HG03025 (cell line): ENCODE results near the gene PYDC2.
"Not testable (repeated sequence)": the region's sequence is repeated elsewhere in the genome, so short reads cannot be mapped to it uniquely, and the experiment has no call there.

Experiments used
- ATAC-seq: cut with Tn5 transposase; IDR thresholded peaks from one replicate; pipeline ENCODE4 v1.9.1; 2021; ENCODE audit warnings: mild to moderate bottlenecking, moderate library complexity; ENCODE audit not compliant: unreplicated experiment, low FRiP score

Gene PYDC2

DNA sequence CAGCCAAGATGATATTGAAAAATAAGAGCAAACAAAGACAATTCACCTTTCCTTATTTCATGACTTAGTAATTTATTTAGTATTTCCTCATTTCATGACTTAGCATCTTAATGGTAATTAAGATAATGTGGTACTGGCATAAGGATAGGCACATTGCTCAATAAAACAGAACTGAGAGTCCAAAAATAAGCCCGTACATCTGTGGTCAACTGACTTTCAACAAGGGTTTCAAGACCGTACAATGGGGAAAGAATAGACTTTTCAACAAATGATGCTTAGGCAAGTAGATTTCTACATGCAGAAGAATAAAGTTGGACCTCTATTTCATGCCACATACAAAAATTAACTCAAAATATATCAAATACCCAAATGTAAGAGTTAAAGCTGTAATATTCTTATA lies 603 bp upstream of the PYDC2 start:
- ATAC-seq, result no peak

DNA sequence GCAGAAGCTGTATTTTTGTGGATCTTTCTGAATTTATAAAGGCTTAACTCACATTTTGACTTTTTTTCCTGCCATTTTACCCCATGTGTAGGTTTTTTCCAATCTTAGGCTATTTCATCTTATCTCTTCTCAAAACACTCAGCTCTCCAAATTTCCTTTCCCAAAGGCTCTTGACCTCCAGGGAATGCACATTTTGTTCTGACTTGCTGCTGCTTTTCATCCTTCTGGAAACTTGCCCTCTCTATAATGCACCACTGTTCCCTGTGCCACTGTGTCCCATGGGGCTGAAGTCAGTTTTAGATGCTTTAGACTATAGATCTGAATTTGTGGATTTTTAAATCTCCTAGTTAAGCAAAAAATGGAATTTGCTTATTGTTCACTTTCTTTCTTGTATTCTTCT lies 9.1 kb downstream of the PYDC2 start:
- no peak for ATAC-seq

DNA sequence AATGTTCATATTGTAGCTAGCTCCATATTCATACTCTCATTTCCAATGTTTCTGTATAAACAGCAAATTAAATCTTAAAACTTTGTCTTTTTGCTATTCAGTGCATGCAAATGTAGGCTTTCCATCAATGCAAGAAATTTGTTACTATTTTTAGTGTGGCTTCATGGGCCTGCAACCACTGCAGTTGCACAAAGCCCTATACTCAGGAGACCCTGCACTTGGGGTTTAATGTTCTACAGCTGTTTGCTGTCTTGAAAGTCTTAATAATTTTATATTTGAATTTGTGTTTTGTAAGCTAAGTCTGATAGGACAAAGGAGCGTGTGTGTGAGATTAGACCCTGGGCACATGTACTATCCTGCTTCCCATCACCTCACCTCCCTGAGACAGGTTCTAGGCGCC lies 9.6 kb downstream of the PYDC2 start:
- no peak for ATAC-seq

DNA sequence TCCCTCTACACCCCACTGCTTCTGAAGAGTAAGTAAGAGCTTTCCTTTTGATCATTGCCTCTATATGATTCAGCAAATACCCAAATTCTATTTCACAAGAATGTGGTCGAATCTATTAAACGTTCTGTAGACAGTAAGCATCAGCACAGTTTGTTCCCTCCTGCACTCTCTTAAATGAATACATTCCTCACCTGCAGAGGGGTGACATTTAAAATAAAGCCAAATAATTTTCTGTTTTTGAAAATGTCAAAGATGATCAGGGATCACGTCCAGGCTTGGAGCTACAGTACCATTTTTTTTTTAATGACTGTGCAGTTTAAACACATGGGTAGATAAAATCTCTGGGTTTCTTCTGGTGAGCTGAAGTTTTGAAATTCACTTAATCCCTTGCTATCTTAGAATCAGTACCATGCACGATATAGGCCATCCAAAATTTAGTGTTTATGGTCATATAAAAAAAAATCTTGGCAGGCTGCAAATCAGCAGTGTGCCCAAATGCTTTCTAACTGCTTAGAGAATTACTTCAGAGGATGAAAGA lies 12.8 kb downstream of the PYDC2 start:
- no peak for ATAC-seq

DNA sequence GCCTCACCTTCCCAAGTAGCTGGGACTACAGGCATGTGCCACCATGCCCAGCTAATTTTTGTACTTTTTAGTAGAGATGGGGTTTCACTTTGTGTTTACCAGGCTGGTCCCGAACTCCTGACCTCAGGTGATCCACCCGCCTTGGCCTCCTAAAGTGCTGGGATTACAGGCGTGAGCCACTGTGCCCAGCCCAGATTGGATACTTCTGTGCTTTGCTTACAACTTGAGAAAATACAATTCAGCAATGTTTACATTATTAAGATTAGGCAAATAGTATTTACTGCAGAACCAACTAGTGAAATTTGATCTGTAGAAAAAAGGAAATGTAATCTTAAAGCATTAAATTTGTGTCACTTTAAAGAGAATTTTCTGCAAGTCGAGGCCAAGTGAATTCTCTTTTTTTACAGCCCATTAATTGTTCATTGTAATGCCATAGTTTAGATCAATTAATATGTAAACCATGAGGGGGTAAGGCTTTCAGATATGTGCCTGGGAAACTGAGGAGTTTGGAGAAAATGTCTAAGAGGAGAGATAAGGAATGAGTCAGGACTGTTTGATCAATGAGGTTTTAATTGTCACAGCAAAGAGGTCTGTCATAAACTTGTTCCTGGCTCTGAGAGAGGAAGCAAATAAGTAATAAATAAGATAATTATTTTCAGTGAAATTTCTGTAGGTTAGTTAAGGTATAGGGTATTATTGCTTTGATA lies 15.3 kb downstream of the PYDC2 start:
- no peak for ATAC-seq

DNA sequence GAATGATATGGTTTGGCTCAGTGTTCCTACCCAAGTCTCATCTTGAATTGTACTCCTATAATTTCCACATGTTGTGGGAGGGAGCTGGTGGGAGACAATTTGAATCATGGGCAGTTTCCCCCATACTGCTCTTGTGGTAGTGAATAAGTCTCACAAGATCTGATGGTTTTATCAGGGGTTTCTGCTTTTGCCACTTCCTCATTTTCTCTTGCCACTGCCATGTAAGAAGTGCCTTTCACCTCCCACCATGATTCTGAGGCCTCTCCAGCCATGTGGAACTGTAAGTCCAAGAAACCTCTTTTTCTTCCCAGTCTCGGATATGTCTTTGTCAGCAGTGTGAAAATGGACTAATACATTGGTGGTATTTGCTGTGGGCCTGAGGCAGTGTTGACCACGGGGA lies 23.0 kb downstream of the PYDC2 start:
- ATAC-seq, result not testable (repeated sequence)

DNA sequence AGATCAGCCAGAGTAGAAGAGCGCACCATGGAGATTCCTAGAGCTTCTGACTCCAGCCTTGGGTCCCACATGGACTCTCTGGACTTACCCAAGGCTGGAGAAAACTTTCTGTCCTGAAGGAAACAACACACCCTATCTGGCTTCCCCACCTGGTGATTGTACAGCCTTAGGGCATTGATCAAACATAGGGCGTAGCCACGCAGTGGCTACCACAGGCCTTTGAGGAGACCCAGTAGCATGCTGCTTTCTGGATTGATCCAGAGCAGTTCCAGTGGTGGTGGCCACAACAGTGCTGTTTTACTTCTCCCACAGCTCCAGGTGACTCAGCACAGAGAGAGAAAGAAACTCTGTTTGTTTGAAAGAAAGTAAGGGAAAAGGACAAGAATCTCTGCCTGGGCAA lies 23.5 kb downstream of the PYDC2 start:
- ATAC-seq, result no peak

DNA sequence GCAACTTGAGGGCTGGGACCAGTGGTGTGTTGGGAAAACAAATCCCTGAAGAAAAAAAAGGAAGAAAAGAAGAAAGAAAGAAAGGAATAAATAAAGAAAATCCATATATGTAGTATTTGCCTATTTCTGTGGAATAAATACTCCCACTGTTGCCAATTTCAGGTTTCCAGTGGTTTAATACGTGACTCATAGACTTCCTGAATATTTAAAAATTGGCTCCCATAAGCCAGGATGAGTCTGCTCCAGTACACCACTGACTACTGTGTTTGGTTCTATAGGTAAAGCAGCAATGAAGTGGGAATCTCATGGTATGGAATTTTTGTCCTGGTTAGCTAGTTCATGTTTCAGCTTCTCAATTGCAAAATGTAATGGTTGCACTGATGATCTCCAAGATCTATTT lies 31.6 kb downstream of the PYDC2 start:
- no peak for ATAC-seq

DNA sequence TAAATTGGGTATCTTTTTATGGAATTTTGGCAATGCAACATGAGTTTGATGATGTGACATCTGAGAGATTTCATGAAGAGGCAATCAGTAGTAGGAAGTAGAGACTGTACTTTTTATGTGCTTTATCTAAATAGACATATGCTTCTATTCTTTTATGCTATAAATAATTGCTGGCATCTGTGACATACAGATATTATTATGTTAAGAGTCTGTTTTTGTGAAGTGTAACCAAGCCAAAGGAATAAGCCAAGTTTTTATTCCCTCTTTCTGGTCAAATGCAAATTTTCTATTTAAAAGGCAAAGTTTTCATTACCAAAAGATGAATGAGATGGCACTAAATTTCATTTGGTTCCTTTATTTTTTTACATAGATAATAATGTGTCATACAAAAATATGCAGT lies 32.4 kb downstream of the PYDC2 start:
- no peak for ATAC-seq

DNA sequence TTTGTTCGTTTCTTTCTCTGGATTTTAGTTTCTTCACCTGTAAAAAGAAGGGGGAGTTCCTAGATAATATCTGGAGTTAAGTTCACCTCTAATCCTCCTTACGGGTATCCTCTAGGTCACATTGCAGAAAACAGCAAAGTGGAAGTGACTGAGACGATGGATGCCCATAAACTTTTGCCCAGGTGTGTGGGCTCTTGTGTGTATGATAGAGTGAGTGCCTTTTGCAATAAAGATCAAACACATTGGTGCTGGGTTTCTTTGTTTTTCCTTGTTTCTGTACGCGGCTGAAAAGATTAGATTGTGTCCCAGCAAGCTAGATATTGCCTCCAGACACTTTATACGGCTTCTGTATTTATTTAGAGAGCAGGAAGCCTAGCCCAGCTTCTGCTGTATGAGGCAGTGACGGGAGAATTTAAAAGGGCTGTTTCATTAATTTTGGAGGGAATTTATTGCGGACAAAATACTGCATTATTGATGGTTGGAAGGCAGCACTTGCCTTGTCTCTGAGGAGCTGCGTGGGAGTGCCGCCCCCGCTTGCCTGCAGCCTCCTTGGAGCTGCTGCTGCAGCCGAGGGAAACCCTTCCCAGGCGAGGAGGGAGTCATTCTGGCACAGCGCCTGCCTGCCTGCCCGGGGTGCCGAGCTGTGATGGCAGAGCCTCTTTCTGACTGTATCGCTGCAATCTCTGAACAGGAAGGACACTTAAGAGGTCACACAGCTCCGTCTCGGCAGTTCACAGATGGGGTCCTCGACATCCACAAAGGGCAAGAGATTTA lies 38.5 kb downstream of the PYDC2 start:
- no peak for ATAC-seq

DNA sequence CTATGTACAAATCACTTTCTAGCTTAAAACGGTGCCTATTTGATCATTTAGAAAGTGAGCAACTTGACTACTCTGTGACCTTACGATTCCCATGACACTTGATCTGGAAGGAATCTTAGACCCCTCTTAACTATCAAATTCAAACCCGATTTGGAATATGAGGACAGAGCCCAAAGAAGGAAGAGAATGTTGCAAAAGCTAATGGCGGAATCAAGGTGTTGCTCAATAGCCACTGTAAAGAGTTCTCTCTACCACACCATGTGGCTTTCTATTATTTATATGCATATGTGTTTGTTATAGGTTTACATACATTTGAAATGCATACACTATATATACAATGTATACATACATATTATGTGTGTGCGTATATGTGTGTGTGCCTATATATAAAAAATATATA lies 39.9 kb downstream of the PYDC2 start:
- ATAC-seq, result no peak

DNA sequence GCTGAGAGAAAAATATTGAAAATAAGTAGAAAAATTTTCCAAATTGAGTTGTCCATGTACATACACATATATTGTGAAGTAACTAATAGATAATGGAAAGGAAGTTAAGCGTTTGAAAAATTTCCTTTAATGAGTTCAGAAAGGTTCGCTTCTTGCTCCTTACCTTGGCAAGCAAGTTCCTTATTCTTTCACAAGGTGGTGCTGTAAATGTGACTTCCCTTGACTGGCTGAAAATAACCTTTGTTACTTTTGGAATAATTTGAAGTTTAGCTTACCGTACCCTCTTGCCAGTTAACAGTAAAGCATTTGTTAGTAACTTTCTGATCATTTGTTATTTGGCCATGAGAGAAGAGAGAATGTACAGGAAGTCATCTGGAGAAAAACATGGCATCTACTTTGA lies 41.6 kb downstream of the PYDC2 start:
- no peak for ATAC-seq

DNA sequence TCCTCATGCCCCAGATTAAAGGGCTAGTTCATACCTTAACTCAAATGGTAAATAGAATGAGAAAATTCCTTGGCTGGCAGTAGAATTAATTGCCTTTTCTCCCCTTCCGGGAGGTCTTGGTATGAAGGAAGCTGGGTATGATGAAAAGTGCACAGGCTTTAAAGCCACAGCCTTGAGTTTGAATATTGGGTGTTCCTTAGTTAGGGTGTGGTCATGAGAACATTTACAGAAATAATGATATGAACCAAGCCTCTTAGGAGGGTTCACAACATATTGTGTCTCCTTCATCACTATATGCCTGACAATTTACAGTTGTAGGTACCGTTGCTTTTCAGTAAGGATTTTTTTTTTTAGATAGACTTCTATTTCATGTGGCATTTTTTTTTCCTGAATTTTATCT lies 48.1 kb downstream of the PYDC2 start:
- no peak for ATAC-seq
